Measurements from ENCODE around the gene PRKAG2.
A peak's percentile ranks its signal among the peaks of the same experiment; 100 is the strongest.
"Not testable (repeated sequence)": the region's sequence is repeated elsewhere in the genome, so short reads cannot be mapped to it uniquely, and the experiment has no call there.

PRKAG2 gene

DNA sequence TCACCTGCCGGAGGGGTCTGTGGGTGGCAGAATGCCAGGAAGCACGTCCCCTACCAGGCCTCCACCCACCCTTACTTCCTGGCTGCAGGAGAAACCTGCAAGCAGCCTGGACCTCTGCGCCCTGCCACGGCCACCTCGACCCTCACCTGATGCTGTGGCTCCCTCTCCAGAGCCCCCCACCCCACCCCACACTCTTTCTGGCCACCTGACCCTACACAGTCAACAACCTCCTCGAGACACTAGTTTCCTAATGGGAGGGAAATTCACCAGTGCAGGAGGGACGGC lies 91.3 kb downstream of the PRKAG2 start:
- no peak for DNase-seq (ENCODE audit: low read depth in 2 of 2)

DNA sequence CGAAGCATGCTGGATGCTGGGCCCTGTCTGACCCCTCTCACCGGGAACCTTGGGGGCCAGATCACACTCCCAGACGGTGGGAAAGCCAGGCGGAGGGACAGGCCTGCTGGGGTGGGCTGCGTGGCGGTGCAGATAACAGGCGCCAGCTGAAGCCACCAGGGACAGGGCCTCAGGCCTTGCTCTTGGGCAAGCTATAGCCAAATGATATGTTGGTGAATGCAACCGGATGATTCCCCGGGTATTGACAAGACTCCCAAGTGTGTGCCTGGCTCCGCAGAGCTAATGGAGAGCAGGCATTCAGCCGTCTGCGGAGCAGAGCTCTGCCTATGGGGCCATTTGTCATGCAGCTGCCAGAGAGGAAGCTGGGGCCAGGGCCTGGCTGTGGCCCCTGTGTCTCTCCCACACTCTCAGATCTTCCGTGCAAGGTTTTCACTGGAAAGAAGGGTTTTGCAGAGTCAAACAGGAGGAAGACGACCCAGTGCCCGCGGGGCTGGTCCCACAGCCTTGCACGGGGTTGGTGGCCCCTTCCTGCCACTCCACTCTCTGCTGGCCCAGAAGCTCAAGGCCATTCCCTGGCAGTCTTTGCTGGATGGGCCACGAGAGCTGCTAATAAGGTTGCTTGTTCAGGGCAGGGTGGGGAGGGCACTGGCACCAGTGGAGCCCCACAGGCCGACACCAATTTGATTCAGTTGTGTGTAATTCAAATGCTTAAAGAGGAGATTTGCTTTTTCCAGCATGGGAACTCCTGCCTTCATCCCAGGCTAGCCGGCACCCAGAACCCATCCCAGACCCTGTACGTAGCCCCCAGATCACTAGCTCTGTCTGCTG lies 91.8 kb downstream of the PRKAG2 start:
- DNase-seq (ENCODE audit: low read depth in 2 of 2) = no peak

DNA sequence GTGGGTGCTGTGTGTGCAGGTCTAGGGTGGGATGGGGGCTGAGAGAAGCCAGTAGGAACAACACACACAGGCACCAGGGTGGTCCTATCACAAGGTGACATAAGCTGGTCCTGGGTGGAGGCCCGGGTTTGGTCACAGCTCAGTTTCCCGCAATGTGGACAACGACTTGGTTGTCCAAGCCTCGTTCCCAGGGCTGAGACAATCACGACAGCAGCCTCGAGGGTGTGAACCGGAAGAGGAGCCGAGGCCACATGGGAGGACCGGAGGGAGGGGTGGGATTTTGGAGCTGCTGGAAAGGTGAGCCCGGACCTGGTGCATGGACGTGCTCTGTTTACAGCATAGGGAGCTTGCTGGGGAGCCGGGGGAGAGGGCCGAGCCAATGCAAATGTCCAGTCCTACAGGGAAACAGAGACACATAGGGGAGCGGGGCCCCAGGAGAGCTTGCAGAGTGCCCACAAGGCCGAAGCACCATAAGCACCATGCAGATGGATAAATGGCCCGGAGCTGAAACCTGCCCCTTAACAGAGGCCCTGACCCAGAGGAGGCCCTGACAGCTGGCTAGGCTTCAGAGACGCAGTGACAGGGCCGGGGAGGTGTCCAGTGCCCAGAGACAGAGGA lies 92.8 kb downstream of the PRKAG2 start:
- DNase-seq (ENCODE audit: low read depth in 2 of 2) = no peak

DNA sequence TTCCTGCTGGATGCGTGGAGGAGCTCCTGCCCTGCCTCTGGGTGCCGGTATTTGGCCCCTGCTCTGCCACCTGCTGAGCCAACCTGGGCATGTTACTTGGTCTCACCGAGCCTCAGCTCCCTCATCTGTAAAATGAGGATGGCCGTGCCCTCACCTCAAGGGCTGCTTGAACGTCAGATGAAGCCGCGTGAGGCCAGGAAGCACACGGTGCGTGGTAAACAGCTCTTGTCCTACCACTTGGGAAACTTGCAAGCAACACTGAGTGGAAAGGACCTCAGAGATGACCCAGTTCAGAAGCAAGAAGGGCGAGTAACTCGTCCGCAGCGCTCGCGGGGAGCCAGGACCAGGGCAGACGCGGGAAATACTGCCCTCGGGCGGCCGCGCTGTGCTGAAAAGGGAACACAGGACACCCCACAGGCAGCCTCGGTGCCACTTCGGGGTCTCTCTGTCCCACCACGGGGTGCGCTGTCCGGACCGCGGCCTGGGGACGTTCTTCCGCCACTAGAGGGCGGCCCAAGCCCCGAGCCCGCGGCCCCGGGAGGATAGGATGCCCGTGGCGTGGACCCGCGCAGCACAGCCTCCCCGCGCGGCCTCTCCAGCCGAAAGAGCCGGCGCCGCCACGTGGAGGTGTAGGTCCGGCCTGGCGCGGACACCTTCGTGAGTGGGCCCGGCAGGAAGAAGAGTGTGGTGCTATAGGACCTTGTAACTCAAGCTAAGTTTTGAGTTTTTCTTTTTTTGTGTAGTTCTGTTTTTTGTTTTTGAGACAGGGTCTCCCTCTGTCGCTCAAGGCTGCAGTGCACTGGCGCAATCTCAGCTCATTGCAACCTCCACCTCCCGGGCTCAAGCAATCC lies 94.1 kb downstream of the PRKAG2 start:
- peak; percentile 62 to 64 for DNase-seq (ENCODE audit: low read depth in 2 of 2)

DNA sequence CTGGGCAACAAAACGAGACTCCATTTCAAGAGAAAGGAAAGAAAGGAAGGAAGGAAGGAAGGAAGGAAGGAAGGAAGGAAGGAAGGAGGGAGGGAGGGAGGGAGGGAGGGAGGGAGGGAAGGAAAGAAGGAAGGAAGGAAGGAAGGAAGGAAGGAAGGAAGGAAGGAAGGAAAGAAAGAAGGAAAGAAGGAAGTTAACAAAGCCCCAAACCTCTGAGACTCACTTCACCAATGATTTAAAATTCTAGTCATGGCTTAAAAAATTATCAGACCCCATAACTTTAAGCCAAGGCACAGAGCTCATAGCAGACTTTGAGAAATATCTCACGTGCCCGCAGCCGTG lies 94.7 kb downstream of the PRKAG2 start:
- DNase-seq (ENCODE audit: low read depth in 2 of 2) = not testable (repeated sequence)

DNA sequence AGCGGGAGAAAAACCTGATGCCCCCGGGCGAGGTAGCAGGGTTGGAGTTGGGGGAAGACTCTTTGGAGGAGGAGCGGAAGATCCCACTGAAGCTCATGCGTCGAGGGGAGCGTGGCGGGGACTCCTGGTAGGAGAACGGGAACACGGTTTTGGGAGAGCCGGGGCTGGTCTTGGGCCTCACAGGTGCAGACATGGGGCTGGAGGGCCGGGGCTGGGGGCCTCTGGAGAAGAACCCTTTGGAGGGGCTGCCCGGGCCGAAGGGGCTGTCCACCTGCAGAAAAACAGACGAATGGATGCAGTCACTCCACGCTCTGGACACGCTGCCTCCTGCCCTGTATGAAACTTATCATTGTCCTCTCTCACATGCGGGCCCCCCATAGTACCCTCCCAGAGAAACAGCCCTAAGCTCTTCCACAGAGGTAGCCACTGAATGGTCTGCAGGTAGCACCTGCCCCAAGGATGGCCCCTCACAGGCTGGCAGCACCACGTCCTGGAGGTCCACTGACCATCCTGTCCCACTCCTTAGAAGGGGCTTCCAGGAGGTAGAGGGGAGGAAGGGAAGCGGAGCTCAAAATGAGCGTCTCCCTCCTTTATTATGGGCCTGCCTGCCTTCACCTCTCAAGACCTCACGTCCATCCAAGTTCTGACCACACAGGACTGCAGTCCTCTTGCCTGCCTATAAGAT lies 95.6 kb downstream of the PRKAG2 start:
- DNase-seq (ENCODE audit: low read depth in 2 of 2) = no peak

DNA sequence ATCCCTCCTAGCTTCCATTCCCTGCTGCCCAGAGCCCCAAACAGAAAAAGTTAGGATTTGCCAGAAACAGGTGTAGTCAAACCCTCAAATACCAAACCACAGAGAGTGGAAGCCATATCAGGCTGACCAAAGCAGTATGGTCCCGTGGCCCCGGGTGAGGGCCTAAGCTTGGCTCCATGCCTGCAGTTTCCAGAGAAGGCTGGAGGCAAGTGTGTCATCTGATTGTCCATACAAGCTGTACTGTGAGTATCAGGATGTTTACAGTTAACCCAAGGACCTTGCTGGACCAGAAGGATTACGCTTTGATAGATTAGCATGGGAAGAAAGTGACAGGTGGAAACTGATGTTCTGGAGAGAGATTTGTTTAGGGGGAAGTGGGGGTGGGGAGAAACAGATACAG lies 96.3 kb downstream of the PRKAG2 start:
- no peak for DNase-seq (ENCODE audit: low read depth in 2 of 2)

DNA sequence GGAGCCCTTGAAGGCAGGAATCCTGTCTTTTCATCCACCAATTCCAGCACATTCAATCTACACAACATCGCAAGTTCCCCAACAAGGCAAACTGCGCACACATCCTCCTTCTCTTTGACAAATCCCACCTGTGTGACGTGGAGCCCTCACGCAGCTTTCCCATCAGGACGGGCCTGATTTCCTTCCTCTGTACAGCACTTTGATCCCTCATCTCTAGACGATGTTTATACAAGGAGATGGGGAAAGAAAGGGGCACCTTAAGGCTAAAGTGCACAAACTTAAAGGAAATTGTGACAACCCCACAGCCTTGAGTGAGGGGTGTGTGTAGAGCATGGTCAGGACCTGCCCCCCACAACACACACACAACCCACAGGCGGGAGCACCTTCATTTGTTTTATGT lies 97.2 kb downstream of the PRKAG2 start:
- DNase-seq (ENCODE audit: low read depth in 2 of 2) = no peak

DNA sequence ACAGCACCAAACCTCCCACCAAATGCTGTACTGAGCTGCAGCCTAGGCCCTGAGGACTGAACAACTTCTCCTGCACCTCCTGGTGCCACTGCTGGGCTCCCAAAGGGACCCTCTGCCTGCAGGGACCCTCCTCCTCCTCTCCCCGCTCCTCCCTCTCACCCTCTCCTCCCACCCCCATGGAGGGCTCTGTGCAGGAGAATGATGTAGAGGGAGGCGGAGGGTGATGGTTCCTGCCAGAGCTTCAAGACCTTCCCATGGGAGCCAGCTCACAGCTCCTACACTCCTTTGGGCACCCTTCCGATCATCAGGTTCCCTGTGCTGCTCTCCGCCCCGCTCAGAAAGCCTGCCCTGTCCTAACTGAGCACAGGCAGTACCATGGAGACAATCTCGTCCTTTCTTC lies 97.7 kb downstream of the PRKAG2 start:
- no peak for DNase-seq (ENCODE audit: low read depth in 2 of 2)

DNA sequence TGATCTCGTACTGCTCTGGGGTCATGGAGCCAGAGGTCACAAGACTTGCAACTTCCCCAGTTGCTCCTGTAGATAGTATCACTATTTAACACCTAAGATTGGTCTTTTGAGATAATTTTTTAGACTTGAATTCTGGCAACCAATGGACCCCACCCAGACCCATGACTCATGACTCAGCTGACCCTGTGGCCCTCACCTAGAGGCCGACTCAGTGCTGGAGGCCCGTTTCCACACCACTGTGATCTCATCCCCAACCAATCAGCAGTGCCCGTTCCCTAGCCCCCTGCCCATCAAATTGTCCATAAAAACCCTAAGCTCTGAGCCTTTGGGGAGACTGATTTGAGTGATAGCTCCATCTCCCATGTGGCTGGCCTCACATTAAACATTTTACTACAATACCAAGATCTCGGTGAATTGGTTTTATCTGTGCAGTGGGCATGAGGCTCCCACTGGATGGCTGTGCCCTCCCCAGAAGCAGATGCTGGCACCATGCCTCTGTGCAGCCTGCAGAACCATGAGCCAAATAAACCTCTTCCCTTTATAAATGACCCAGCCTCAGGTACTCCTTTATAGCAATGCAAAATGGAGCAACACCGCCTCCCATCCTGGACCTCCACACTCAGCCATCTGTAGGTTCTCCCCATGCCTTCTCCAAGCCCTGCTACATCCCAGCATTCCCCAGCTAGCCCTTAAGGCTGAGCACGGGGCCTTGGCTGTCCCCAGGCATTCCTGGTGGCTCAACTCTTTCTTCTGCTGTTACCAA lies 98.8 kb downstream of the PRKAG2 start:
- DNase-seq (ENCODE audit: low read depth in 2 of 2) = no peak

DNA sequence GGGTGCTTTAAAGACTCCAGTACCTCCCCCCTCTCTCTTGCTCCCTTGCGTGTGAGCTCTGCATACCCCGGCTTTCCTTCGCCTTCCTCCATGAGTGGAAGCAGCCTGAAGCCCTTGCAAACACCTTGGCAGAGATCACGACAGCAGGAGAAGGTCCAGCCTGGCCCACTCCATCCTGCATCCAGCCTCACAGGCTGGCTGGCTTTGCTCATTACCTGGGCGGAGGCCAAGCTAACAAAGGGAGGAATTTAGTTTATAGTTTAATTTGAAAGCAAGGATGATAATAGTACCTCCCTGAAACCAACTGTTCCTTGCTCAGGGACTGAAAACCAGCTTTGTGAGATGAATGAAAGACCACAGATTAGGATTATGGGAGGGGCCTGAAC lies 99.4 kb downstream of the PRKAG2 start:
- DNase-seq (ENCODE audit: low read depth in 2 of 2) = no peak

DNA sequence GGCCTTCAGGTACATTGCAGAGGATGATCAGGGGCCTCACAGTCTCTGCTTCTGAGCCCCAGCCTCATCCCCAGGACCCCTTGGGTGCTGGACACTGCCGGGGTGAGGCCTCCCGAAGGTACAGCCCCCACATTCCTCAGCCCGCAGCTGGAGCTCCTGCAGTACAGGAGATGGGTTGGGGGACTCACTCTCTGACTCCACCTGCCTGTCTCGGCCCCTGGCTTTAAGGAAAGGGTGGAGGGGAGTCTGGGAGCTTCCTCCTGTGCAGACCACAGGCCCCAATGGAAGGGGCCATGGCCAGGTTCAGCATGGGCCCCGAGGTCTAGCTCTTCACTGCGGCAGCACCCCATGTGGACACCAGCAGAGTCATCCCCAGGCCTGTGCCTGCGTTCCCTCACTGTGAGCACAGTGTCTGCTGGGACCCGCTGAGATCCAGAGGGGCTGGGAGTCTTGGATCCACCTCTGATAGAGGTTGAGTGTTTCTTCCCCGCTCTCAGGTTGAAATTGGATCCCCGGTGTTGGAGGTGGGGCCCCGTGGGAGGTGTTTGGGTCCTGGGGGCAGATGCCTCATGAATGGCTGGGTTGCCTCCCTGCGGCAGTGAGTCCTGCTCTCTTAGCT lies 99.9 kb downstream of the PRKAG2 start:
- no peak for DNase-seq (ENCODE audit: low read depth in 2 of 2)

DNA sequence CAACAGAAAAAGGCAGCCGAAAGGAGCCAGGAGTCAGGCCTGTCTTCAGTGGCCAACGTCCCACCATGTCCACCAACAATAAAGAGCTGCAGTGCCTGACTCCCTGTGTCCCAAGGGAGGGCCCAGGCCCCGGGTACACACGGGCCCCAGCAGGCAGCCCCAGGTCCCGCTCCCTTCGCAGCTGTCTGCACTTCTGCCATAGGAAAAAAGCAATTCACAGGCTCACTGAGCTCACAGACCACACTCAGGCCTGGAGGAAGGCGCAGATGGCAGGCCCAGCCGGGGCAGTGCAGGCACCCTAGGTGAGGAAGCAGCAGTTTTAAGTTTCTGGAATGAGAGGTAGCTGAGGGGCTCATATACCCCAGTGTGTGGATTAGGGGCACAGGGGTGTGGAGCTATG lies 100.5 kb downstream of the PRKAG2 start:
- no peak for DNase-seq (ENCODE audit: low read depth in 2 of 2)

DNA sequence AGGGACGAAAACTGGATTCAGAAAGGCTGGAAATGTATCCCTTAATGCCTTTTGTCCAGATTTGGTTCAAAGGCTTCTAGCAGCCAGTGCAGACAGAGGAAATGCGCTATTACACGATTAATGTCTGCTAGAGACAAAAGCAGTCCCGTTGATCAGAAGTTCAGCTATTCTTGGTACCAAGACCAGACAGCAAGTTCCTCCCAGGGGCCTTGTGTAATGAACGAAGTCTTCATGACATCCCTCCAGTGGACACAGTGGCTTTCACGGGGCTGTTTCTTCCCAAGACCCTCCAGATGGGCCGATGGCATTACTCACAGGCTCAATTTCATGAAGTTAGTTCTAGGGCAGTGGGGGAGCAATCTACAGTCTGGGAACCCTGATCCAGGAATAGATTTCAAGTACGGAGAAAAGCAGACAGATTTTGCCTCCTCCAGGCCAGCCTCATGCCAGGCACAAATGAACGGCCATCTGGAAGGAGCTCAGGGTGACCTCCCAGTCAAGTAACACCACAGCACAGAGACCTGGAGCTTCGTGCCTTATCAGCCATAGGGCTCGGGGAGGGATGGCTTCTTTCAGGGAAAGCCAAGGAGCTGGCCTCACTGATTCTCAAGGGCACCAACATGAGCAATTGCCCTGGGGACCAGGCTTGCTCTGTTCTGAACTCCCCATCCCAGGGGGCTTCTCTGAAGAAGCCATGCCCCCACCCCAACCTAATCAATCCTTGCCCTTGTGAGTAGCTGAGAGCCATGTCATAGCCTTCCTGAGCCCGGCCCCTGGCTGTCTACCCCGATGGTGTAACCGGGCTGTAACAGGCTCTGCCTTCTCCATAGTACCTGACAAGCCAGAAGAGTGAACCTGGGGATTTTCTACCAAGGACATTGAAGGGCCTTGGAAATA lies 101.1 kb downstream of the PRKAG2 start:
- no peak for DNase-seq (ENCODE audit: low read depth in 2 of 2)

DNA sequence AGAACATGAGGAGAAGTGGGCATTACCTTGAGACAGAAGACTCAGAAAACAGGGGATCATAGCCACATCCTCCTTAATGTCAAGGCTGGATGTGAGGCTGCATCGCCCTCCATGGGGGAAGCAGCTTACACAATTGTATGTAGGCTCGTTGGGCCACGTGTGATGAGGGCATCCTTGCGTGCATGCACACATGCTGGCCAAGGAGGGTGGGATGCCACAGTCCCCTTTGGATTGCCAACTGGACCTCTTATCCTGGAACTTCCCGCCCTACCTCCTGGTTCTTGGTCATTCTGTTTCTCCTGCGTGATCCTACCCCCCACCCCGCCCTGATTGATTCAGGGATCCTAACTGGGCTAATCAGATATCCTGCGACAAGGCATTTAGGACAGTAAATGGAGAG lies 102.0 kb downstream of the PRKAG2 start:
- DNase-seq (ENCODE audit: low read depth in 2 of 2) = no peak

DNA sequence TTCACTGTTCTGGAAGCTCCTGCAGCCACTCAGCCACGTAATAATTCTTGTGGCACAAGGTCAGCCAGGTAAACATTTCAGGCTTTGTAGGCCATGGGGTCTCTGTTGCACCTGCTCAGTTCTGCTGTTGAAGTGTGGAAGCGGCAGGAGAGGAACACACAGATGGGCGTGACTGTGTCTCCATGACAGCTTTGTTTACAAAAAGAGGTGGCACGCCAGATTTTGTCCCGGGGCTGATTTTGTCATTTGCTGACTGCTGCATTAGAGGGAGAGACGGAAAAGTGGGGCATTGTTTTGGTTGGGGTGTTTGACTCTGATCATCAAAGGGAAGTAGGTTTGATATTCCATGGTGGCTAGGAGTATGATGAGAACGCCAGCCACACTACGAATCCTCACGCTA lies 103.1 kb downstream of the PRKAG2 start:
- DNase-seq (ENCODE audit: low read depth in 2 of 2) = no peak

DNA sequence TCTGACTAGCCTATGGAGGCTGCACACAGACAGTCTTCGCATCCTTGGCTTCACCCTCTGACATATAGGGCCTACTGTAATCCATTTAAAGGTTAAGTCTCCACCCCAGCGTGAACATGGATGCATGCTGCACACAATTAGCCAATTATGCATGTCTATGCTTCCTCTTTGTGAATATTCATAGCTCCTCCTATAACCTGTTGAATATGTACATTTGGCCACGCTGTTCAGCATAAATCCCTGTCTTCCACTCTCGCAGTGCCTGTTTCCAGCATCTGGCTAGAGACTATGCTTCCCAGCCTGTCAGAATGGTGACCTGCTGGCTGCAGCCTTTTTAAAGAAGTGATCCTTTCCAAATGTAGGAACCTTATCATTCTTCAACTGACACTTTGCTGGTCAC lies 106.7 kb downstream of the PRKAG2 start:
- no peak for DNase-seq (ENCODE audit: low read depth in 2 of 2)

DNA sequence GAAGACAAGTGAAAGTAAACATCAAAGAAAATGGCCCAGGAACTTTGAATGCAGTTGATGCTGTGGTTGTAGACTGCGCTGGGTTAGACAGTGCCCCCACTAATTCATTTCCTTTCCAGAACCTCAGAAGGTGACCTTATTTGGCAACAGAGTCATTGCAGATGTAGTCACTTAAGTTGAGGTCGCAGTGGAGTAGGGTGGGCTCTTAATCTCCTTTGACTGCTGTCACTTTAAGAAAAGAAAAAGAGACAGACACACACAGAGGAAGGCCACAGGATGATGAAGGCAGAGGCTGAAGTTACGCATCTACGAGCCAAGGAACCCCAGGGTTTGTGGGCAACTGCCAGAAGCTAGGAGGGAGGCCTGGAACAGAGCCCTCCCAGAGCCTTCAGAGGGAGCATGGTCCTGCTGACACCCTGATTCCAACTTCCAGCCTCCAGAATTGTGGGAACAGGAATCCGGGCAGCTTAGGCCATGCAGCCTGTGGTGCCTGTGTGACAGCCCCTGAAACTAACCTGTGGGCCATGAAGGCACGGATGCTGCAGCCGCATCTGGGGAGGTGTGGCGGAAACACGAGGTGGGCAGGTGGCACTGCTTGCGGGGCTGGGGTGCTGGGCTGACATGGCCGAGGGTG lies 107.6 kb downstream of the PRKAG2 start:
- DNase-seq (ENCODE audit: low read depth in 2 of 2) = no peak

DNA sequence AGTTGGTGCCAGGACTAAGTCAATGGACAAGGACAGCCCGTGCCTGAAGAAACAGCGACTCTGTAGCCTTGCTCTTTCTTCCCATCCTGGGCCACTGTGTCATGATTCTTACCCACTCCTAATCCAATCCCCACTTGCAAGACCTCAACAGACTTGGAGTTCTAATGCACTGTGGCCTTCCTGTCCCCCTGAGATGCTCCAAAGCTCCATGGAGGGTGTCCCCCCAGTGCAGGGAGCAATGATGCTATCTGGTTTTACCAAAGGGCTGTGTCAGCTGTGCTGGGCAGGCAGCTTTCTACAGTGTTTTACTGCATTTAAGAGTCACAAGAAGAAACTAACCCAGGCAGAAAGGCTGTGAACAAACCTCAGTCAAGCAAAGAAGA lies 108.1 kb downstream of the PRKAG2 start:
- DNase-seq (ENCODE audit: low read depth in 2 of 2) = no peak

DNA sequence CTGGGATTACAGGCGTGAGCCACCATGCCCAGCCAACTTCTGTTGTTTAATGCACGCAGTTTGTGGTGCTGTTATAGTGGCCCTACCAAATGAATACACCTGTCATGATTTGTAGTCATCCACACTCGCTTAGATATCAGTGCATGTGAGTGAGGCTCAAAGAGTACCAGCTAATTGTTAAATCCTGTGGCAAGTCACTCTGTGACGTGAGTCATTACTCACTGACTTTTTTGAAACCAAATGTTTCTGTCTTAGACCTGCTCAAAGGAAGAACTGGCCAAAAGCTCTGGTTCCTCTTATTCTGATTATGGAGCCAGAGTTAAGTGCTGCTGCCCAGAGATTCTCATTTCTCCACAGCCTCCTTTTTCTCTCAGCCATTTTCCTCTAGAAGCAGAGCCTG lies 109.4 kb downstream of the PRKAG2 start:
- DNase-seq (ENCODE audit: low read depth in 2 of 2) = no peak
